GM13976 (cell line): ENCODE measurements around the gene C22orf31.

Experiments
- DNase-seq: peaks from one replicate; pipeline ENCODE4 v3.0.0; 2012; ENCODE audit warnings: low spot score
- in situ Hi-C: fragments of 300-500 bp; cut with MboI; formaldehyde crosslinking; loops from one replicate; pipeline ENCODE4 v1.12.0; 2022; ENCODE audit warnings: low sequenced_read_pairs, mixed read lengths, inconsistent platforms; ENCODE audit not compliant: unreplicated experiment
- TF ChIP-seq, protein P1 (sequence below): IDR thresholded peaks from 2 replicates; pipeline ENCODE4 v1.5.1; 2012; ENCODE audit warnings: borderline replicate concordance, mild to moderate bottlenecking; ENCODE audit not compliant: insufficient read depth; ENCODE audit errors: extremely low read depth, missing control alignments, control extremely low read depth

The C22orf31 gene

DNA sequence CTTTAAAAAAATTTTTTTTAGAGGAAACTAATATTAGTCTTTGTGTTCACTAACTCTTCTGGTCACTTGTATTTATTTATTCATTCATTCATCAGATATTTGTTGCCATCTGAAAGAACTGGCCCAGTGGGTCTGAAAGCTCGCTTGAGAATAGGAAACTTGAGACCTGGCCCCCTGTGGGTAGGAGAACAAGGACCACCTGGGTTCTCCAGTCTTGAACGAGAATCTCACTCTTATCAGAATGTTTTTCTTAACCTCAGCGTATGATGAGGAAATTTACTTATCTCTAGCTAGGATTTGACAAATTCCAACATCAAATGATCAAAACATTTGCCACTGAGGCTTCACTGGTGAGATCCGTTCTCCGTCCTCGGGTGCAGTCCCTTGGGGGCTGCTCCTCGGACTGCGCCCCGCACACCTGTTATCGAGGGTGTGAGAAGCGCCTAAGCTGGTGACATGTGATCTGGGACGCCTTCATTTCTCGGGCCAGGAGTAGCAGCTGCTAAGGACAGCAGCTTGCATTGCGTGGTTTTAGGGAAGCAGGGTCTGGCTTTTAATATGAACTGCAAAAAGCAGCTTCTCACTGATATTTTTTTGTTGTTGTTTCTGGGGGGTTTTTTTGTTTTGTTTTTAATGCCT lies 6.3 kb downstream of the C22orf31 start:
- in situ Hi-C loops: no loop called here
- no peak for DNase-seq
- TF ChIP-seq, protein P1, sequence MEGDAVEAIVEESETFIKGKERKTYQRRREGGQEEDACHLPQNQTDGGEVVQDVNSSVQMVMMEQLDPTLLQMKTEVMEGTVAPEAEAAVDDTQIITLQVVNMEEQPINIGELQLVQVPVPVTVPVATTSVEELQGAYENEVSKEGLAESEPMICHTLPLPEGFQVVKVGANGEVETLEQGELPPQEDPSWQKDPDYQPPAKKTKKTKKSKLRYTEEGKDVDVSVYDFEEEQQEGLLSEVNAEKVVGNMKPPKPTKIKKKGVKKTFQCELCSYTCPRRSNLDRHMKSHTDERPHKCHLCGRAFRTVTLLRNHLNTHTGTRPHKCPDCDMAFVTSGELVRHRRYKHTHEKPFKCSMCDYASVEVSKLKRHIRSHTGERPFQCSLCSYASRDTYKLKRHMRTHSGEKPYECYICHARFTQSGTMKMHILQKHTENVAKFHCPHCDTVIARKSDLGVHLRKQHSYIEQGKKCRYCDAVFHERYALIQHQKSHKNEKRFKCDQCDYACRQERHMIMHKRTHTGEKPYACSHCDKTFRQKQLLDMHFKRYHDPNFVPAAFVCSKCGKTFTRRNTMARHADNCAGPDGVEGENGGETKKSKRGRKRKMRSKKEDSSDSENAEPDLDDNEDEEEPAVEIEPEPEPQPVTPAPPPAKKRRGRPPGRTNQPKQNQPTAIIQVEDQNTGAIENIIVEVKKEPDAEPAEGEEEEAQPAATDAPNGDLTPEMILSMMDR: no peak

DNA sequence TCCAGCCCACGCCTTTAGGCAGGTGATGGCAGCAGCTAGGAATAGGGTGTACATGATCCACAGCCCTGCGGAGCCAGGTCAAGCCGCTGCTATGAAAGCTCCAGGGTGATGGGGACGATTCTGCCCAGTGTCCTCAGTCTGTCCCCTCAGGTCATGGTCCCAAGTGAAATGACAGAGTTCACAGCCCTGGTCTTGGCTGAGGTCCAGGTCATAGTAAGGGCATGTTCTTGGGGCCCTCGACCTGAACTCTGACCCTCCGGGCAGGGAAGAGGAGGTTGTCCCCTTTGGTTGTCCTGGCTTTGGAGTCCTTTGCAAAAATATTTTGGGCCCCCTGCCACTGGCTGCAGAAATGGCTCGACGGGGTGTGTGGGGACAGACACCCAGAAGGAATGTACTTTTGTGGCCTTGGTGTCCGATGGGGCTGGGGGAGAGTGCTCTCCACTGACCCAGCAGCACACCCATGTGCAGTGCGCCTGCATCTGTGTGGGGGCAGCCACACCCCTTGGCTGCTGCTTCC lies 7.3 kb downstream of the C22orf31 start:
- DNase-seq: no peak
- in situ Hi-C loops: no loop called here
- TF ChIP-seq, protein P1: no peak

DNA sequence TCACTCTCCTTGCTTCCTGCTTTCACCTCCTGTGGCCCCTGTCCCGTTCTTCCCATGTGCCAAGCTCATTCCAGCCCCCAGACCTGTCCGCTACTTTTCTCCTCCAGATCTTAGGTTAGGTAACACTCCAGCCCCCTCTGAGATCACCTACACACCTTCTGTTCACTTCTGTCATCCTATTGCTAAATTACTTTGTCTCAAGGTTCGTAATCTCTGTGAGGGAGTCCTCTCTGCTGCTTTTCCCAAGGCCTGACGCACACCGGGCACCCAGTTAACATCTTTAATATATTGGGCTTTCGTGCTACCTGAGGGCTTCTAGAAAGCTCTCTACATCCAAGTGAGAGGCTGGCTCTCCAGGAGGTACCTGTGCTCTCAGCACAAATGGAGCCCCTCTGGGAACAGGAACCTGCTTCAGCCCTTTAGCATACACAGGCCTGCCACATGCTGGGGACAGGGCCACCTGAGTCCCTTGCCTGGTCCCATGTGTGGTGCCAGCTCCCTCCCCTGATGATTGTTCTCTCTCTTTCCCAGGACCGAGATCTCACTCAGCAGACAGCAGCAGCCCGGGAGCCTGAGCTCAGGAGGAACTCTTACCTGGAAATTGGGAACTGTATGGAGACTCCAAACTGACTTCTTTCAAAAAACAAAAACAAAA lies 8.5 kb downstream of the C22orf31 start:
- TF ChIP-seq, protein P1: no peak
- in situ Hi-C loops: no loop called here
- DNase-seq: no peak

DNA sequence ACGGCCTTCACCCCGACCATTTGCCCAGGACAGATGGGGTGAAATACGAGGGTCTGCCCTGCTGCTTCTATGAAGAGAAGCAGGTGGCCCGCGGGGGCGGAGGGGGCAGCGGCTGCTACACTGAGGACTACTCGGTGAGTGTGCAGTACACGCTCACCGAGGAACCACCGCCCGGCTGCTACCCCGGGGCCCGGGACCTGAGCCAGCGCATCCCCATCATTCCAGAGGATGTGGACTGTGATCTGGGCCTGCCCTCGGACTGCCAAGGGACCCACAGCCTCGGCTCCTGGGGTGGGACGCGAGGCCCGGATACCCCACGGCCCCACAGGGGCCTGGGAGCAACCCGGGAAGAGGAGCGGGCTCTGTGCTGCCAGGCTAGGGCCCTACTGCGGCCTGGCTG lies 11.2 kb downstream of the C22orf31 start:
- DNase-seq: no peak
- TF ChIP-seq, protein P1: no peak
- in situ Hi-C loops: no loop called here

DNA sequence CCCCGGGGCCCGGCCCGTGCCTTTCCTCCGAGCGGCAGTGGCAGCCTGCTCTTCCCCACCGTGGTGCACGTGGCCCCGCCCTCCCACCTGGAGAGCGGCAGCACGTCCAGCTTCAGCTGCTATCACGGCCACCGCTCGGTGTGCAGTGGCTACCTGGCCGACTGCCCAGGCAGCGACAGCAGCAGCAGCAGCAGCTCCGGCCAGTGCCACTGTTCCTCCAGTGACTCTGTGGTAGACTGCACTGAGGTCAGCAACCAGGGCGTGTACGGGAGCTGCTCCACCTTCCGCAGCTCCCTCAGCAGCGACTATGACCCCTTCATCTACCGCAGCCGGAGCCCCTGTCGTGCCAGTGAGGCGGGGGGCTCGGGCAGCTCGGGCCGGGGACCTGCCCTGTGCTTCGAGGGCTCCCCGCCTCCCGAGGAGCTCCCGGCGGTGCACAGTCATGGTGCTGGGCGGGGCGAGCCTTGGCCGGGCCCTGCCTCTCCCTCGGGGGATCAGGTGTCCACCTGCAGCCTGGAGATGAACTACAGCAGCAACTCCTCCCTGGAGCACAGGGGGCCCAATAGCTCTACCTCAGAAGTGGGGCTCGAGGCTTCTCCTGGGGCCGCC lies 11.9 kb downstream of the C22orf31 start:
- in situ Hi-C loops: no loop called here
- DNase-seq: no peak
- TF ChIP-seq, protein P1: no peak

DNA sequence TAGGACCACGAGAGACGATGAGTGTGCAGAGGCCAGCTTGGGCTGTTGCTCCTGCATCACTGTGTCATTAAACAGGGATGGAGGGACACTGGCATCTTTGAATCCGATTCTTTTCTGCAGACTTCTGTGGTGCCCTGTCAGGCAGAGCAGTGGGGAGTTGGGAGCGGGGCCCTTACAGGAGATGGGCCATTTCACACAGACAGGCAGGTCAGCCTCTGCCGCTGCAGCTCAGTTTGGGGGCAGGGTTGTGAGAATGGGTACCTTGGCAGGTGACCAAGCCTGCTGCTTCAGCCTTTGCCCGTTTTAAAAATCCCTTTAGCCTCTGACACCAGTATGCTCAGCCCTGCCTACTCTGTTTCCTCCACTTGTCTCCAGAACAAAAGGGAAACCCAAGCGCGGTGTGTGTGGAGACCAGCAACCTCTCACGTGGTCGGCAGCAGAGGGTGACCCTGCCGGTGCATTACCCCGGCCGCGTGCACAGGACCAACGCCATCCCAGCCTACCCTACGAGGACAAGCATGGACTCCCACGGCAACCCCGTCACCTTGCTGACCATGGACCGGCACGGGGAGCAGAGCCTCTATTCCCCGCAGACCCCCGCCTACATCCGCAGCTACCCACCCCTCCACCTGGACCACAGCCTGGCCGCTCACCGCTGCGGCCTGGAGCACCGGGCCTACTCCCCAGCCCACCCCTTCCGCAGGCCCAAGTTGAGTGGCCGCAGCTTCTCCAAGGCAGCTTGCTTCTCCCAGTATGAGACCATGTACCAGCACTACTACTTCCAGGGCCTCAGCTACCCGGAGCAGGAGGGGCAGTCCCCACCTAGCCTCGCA lies 12.6 kb downstream of the C22orf31 start:
- in situ Hi-C loops: no loop called here
- TF ChIP-seq, protein P1: no peak
- DNase-seq: no peak
